ENCODE results near the gene ATP10A. TPM values are rescaled to one million over a fixed set of nuclear protein-coding genes. Genes with fewer than 3 reads are reported as not detected.

Gene ATP10A
- total RNA-seq, 6 experiments from 2014 or later = 31.0 to 39.5 (median 33.9) TPM

GRCh38 chr15:25664761-25665160 lies 198.4 kb downstream of the ATP10A start:
- DNase-seq = no peak
- H3K27me3 Mint-ChIP-seq (ENCODE audit: insufficient read depth) = peaks cover 27% of the 10 kb centered on the region
- H3K27ac Mint-ChIP-seq = no peak overlapping the region
- TF ChIP-seq, protein P1, sequence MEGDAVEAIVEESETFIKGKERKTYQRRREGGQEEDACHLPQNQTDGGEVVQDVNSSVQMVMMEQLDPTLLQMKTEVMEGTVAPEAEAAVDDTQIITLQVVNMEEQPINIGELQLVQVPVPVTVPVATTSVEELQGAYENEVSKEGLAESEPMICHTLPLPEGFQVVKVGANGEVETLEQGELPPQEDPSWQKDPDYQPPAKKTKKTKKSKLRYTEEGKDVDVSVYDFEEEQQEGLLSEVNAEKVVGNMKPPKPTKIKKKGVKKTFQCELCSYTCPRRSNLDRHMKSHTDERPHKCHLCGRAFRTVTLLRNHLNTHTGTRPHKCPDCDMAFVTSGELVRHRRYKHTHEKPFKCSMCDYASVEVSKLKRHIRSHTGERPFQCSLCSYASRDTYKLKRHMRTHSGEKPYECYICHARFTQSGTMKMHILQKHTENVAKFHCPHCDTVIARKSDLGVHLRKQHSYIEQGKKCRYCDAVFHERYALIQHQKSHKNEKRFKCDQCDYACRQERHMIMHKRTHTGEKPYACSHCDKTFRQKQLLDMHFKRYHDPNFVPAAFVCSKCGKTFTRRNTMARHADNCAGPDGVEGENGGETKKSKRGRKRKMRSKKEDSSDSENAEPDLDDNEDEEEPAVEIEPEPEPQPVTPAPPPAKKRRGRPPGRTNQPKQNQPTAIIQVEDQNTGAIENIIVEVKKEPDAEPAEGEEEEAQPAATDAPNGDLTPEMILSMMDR (IDR thresholded peaks at IDR 0.05) = no peak
- H3K4me1 Mint-ChIP-seq (ENCODE audit: low read depth) = peaks cover 11% of the 10 kb centered on the region
- no peak overlapping the region for H3K4me3 Mint-ChIP-seq
- H3K36me3 Mint-ChIP-seq (ENCODE audit: low read depth) = no peaks in the 10 kb centered on the region
- no peaks in the 10 kb centered on the region for H3K9me3 Mint-ChIP-seq

DNA sequence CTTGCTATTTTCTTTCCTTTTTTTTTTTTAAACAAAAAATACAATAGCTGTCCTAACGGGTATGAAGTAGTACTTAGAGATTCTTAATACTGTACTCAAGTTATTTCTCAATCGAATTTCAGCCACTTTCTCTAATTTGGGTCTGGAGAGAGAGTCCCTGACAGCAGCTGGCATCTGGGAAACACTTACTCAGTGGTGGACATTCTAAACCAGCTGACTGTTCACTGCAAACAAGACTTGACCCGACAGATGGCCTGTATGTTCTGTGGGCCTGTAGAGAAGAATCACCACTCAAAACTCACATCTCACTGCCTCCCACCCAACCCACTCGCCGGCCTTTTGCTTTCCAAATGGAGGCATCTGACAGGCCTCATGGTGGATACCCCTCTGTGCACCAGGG lies 199.6 kb downstream of the ATP10A start:
- H3K4me1 Mint-ChIP-seq (ENCODE audit: low read depth) = peaks cover 8% of the 10 kb centered on the region
- DNase-seq = no peak
- H3K27ac Mint-ChIP-seq = no peak overlapping the region
- H3K36me3 Mint-ChIP-seq (ENCODE audit: low read depth) = no peaks in the 10 kb centered on the region
- TF ChIP-seq, protein P1 (IDR thresholded peaks at IDR 0.05) = no peak
- peaks cover 35% of the 10 kb centered on the region for H3K27me3 Mint-ChIP-seq (ENCODE audit: insufficient read depth)
- H3K9me3 Mint-ChIP-seq = no peaks in the 10 kb centered on the region
- H3K4me3 Mint-ChIP-seq = no peak overlapping the region

GRCh38 chr15:25661898-25662297 lies 201.2 kb downstream of the ATP10A start:
- DNase-seq = no peak
- H3K36me3 Mint-ChIP-seq (ENCODE audit: low read depth) = no peaks in the 10 kb centered on the region
- H3K4me1 Mint-ChIP-seq (ENCODE audit: low read depth) = peaks cover 8% of the 10 kb centered on the region
- H3K9me3 Mint-ChIP-seq = no peaks in the 10 kb centered on the region; the same call in 1 of the 2 replicates
- H3K4me3 Mint-ChIP-seq = no peak overlapping the region
- peaks cover 38% of the 10 kb centered on the region for H3K27me3 Mint-ChIP-seq (ENCODE audit: insufficient read depth)
- no peak overlapping the region for H3K27ac Mint-ChIP-seq
- TF ChIP-seq, protein P1 (IDR thresholded peaks at IDR 0.05) = no peak

GRCh38 chr15:25659251-25659650 lies 203.9 kb downstream of the ATP10A start:
- Mint-ChIP-seq H3K36me3 (ENCODE audit: low read depth) (no peaks in the 10 kb centered on the region), H3K27me3 (ENCODE audit: insufficient read depth) (peaks cover 35% of the 10 kb centered on the region), H3K9me3 (no peaks in the 10 kb centered on the region; the same call in 1 of the 2 replicates)

DNA sequence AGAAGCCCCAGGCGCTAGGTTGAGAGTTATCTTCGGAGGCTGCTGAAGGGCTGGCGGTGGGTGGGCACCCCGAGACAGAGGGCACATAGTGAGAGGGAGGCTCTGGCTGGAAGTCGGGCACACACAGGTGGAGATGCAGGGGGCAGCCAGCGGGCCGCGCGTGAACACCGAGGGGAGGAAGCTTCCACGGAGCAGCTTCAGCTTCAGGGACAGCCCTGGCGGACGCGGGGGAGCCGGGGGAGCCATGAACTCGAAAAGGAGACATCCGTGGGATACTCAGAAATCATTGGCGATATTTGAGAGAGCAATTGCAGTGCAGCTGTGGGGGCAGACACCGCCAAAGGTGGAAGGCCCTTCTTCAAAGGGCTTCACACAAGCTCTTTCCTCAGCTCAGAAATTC lies 204.6 kb downstream of the ATP10A start:
- Mint-ChIP-seq H3K4me1 (ENCODE audit: low read depth) (no peaks in the 10 kb centered on the region), H3K9me3 (no peaks in the 10 kb centered on the region; the same call in 1 of the 2 replicates), H3K4me3 (no peak overlapping the region), H3K27ac (no peak overlapping the region), H3K27me3 (ENCODE audit: insufficient read depth) (peaks cover 37% of the 10 kb centered on the region), H3K36me3 (ENCODE audit: low read depth) (no peaks in the 10 kb centered on the region)
- TF ChIP-seq, protein P1 (IDR thresholded peaks at IDR 0.05) = no peak
- DNase-seq = no peak

More at GRCh38 chr15:25659251-25659650, 203.9 kb downstream of the ATP10A start:
- H3K27ac Mint-ChIP-seq = no peak overlapping the region
- TF ChIP-seq, protein P1 (IDR thresholded peaks at IDR 0.05) = no peak
- no peaks in the 10 kb centered on the region; the same call in 1 of the 2 replicates for H3K4me1 Mint-ChIP-seq (ENCODE audit: low read depth)
- no peak for DNase-seq
- no peak overlapping the region for H3K4me3 Mint-ChIP-seq
